UCSD-AML1 (cell line): ENCODE results near the gene IFNAR2.

Experiments used
- DNase-seq: peaks from one replicate; lab custom pipeline; 2025; ENCODE audit not compliant: unreplicated experiment; lab: John Stamatoyannopoulos, UW

Gene IFNAR2

DNA sequence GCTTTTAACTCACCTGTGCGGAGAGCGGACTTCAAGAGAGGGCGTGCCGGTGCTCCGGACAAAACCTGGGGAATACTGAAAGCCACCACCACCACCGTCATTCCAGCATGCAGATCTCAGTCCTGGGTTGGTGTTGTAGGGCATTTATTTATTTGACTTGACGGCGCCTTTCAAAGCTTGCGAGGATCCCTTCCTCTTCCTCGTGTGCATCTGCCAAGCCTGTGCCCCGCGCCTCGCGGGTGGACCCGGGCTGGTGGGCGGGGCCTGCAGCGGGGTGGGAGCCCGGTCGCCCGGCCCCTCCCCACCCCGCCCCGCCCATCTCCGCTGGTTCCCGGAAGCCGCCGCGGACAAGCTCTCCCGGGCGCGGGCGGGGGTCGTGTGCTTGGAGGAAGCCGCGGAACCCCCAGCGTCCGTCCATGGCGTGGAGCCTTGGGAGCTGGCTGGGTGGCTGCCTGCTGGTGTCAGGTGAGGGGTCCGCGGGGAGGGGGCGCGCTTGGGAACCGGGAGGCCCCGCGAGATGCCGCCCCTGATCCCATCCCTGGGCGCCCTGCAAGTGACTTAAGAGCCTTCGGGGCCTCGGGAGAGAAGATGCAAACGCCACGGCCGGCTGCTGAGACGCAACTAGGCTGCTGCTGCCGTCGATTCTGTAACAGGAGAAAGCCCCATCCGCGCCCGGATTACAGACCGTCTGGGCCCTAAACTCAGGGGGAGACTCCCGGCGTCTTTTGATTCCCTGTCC, 36.5 kb downstream of the IFNAR2 start, which contains the start of gene IL10RB:
TSS of gene IL10RB (plus strand) at position 318 of the 739 bp plus-strand sequence. CDS start at position 417, 99 bp downstream.
- DNase-seq = peak; percentile 85

DNA sequence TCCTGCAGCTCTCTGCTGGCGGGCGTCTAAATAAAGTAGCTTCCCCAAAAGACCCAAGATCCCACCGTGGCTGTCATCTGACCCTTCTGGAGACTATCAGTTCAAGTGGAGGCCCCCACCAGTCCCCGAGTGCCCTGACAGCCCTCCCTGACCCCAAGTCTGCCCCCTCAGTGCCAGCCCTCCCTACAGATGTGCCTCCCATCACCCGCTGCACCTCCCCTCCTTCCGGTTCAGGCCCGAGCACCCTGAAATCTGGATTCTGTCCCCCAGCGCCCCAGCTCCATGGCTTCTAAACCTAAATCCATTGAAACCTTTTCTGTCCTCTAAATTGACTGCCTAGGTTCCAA, 37.0 kb downstream of the IFNAR2 start:
- DNase-seq = no peak

DNA sequence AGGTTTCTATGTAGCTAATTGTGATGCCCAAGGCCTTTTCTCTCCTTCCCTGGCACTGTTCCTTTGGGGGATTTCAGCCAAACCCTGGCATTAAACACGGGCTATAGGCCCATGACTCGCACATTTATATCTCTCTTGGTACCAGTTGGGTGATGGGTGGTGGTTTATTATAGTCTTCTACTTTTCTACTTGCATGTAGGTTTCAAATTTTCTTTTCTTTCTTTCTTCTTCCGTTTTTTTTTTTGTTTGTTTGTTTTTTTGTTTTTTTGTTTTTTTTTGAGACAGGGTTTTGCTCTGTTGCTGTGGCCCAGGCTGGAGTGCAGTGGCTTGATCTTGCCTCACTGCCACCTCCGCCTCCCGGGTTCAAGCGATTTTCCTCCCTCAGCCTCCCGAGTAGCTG, 37.5 kb downstream of the IFNAR2 start:
- DNase-seq = no peak

DNA sequence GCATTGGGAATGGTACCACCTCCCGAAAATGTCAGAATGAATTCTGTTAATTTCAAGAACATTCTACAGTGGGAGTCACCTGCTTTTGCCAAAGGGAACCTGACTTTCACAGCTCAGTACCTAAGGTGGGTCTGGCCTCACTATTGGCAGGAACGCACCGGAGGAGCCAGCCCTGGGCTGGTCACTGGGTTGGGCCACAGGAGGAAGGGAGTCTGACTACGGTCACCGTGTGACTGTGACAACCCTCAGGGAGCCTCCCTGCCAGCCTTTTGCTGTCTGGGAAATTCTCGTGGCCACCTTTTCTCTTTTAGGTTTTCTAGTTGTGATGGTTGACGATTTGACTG, 38.6 kb downstream of the IFNAR2 start:
- no peak for DNase-seq

DNA sequence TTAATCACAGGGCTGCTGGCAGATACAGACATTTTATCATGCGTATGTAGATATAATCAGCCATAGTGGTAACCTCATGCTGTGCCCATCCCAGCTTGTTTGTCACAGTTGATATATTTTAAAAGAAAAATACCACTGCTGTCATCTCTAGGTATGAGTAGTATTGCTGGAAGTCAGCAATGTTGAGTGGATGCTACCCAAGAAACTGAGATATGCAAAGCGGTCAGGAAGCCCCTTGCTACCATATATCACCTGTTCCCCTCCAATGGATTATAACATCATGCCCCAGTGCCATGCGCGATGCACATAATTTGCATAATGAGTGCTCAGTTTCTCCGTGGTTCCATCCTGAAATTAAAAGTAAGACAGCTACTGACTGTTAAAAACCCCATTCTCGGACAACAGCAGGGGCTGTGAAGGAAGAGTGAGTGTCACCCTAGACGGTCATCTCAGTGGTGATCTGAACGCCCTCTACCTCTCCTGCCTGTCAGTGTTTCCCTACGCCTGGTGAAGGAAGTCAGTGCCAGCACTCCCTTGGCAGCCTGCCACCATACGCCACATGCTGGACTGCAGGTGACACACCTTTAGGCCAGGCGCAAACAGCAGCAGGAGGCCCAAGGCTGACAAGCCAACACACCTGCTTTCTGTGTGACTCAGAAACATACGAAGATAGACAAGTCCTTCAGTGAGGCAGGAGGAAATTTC, 39.2 kb downstream of the IFNAR2 start:
- no peak for DNase-seq

DNA sequence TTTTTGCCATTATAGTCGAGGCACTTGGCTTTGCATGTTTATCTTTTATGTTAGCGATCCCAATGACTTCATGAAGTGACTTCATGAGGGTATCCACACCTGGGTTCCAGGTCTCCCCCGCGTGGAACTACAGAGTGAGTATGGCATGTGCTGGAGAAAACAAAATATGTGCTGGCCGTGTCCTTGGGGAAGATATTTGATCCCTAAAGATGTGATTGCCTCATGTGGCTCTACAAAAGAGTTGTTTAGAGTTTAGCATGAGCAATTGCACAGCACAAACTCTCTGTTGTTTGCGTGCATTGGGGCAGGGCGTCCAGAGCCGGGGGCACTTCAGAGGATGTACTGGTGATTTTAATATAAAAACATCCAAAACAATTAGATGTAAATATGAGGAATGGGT, 41.2 kb downstream of the IFNAR2 start:
- no peak for DNase-seq

GRCh38 chr21:33273044-33273443, 43.3 kb downstream of the IFNAR2 start:
- no peak for DNase-seq

DNA sequence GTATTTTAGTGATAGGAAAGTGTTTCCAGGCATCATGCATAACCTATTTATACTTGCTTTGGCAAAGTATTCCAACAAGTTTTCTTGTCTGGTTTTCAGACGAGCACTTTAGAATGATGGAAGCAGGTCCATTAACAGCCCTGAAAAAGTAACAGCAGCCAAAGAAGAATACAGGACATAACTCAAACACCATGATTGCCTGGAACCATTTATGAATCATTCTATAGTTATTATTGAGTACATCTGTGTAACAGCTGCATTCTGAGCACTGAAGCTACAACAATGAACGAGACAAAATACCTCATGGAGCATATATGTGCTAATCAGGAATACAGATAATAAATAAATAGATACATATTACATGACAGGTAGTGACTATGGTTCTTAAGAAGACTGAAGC, 49.0 kb downstream of the IFNAR2 start:
- DNase-seq = no peak

DNA sequence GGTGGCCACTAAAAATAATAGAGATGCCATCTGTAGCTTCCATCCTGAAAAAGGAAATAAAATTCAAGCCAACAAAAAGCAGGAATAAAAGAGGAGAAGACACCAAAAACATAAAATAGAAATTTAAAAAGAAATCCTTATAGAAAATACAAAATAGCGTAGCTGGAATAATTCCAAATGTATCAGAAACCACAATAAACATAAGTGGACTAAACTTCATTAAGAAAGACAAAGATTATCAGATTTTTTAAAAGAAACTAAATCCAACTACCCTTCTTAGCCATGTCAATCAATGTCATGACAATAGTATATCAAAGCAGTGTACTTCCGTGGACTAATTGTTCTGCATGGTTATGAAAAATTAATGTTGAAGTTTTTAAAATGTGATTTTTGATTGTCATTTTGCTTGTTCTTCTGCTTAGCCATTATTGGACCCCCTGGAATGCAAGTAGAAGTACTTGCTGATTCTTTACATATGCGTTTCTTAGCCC, 49.6 kb downstream of the IFNAR2 start:
- no peak for DNase-seq
